OCI-LY7 (cell line): Measurements from ENCODE around the gene APOC1.

Experiments
- CTCF ChIP-seq: fragments of 200-600 bp; sonication (generic); conservative IDR thresholded peaks from 2 replicates; pipeline ENCODE4 v1.5.1; 2014; ENCODE audit warnings: mild to moderate bottlenecking, antibody characterized with exemption, low read length, moderate library complexity, mixed read lengths
- EZH2phosphoT487 ChIP-seq: fragments of 200-600 bp; sonication (generic); IDR thresholded peaks from 2 replicates; pipeline ENCODE4 v1.6.1; 2018; ENCODE audit warnings: low read depth, borderline replicate concordance, mild to moderate bottlenecking, mixed run types, antibody characterized with exemption, low read length, moderate library complexity, mixed read lengths

- TF ChIP-seq CTCF (no peak), EZH2phosphoT487 (no peak)
These were observed 39.9 kb downstream of the APOC1 start for GRCh38 chr19:44954278-44954648.
